RWPE2 (cell line): ENCODE data around the gene IL36B.

Source experiments
- ATAC-seq: fragments of 200-7000 bp; cut with Tn5 transposase; 3 replicates; pipeline ENCODE4 v1.9.1; 2021; ENCODE audit warnings: low read depth
- DNase-seq: peaks from one replicate; pipeline ENCODE4 v3.0.0-alpha.2; 2020; ENCODE audit warnings: low spot score
- H3K27ac ChIP-seq: fragments of 450-650 bp; 2 replicates; pipeline ENCODE4 v1.5.1; 2017; ENCODE audit warnings: mild to moderate bottlenecking; ENCODE audit not compliant: poor library complexity, severe bottlenecking
- H3K27me3 ChIP-seq: fragments of 250-450 bp; sonication (Bioruptor Pico); 2 replicates; pipeline ENCODE4 v1.5.1; 2021; ENCODE audit warnings: mild to moderate bottlenecking, moderate library complexity; ENCODE audit not compliant: insufficient read depth, poor library complexity, severe bottlenecking
- H3K36me3 ChIP-seq: fragments of 250-450 bp; sonication (Bioruptor Pico); 2 replicates; pipeline ENCODE4 v1.5.1; 2020; ENCODE audit warnings: low read depth, mild to moderate bottlenecking, moderate library complexity
- H3K4me1 ChIP-seq: fragments of 250-450 bp; sonication (Bioruptor Pico); 2 replicates; pipeline ENCODE4 v1.5.1; 2021; ENCODE audit warnings: mild to moderate bottlenecking, moderate library complexity; ENCODE audit not compliant: insufficient read depth, poor library complexity, severe bottlenecking
- H3K4me3 ChIP-seq: fragments of 250-450 bp; sonication (Bioruptor Pico); 2 replicates; pipeline ENCODE4 v1.5.1; 2021; ENCODE audit warnings: mild to moderate bottlenecking, moderate library complexity; ENCODE audit not compliant: severe bottlenecking
- H3K9me3 ChIP-seq: fragments of 250-450 bp; sonication (Bioruptor Pico); 2 replicates; pipeline ENCODE4 v1.5.1; 2021; ENCODE audit warnings: mild to moderate bottlenecking, moderate library complexity; ENCODE audit not compliant: severe bottlenecking
- CTCF ChIP-seq: fragments of 450-650 bp; IDR thresholded peaks from one replicate; pipeline ENCODE4 v1.5.1; 2017; ENCODE audit warnings: mild to moderate bottlenecking, moderate library complexity; ENCODE audit not compliant: poor library complexity, severe bottlenecking

Gene IL36B

GRCh38 chr2:113060796-113061195, 8.1 kb upstream of the IL36B start:
- no peaks in the 10 kb centered on the region for H3K27me3 ChIP-seq
- DNase-seq (no peak), ATAC-seq (no peak)
- no peak for TF ChIP-seq CTCF
- no peak overlapping the region for H3K27ac ChIP-seq
- H3K4me3 ChIP-seq, result no peak overlapping the region
- H3K9me3 ChIP-seq, result no peaks in the 10 kb centered on the region
- H3K4me1 ChIP-seq, result peaks cover 9% of the 10 kb centered on the region
- H3K36me3 ChIP-seq, result no peaks in the 10 kb centered on the region

GRCh38 chr2:113060396-113060795, 7.7 kb upstream of the IL36B start:
- H3K9me3 ChIP-seq, result no peaks in the 10 kb centered on the region
- ATAC-seq, result no peak
- H3K27ac ChIP-seq, result no peak overlapping the region
- H3K27me3 ChIP-seq, result no peaks in the 10 kb centered on the region
- no peak overlapping the region for H3K4me3 ChIP-seq
- no peaks in the 10 kb centered on the region for H3K36me3 ChIP-seq
- TF ChIP-seq CTCF, result no peak
- peaks cover 9% of the 10 kb centered on the region for H3K4me1 ChIP-seq
- DNase-seq, result no peak

GRCh38 chr2:113058998-113059960, 6.6 kb upstream of the IL36B start, which contains the start of gene IL36RN:
IL36RN (plus strand) TSS chr2:113059198; CDS start chr2:113059439, 241 bp downstream.
- DNase-seq, result no peak
- H3K36me3 ChIP-seq, result no peaks in the 10 kb centered on the region
- no peak for ATAC-seq
- H3K27me3 ChIP-seq, result no peaks in the 10 kb centered on the region
- no peak within 1 kb of the TSS for H3K27ac ChIP-seq
- peaks cover 9% of the 10 kb centered on the region for H3K4me1 ChIP-seq
- no peak within 1 kb of the TSS for H3K4me3 ChIP-seq
- no peak for TF ChIP-seq CTCF
- no peaks in the 10 kb centered on the region for H3K9me3 ChIP-seq

GRCh38 chr2:113058411-113058994, 5.8 kb upstream of the IL36B start:
- Histone ChIP-seq H3K4me1 (peaks cover 9% of the 10 kb centered on the region), H3K9me3 (no peaks in the 10 kb centered on the region), H3K36me3 (no peaks in the 10 kb centered on the region), H3K27ac (no peak overlapping the region), H3K27me3 (no peaks in the 10 kb centered on the region), H3K4me3 (no peak overlapping the region)
- no peak for TF ChIP-seq CTCF
- peak; percentile 36; the same call in 2 of the 3 replicates for ATAC-seq
- DNase-seq, result no peak

- Histone ChIP-seq H3K27me3 (no peaks in the 10 kb centered on the region), H3K4me3 (no peak overlapping the region), H3K27ac (no peak overlapping the region), H3K4me1 (peaks cover 9% of the 10 kb centered on the region), H3K36me3 (no peaks in the 10 kb centered on the region), H3K9me3 (no peaks in the 10 kb centered on the region)
- ATAC-seq, result no peak
- DNase-seq, result no peak
- TF ChIP-seq CTCF, result no peak
Measured at GRCh38 chr2:113057117-113057516, 4.5 kb upstream of the IL36B start.
